GM18505 (cell line): ENCODE data around the gene FAM76A.
"Not testable (repeated sequence)": the region's sequence is repeated elsewhere in the genome, so short reads cannot be mapped to it uniquely, and the experiment has no call there.

Experiments
- ATAC-seq: cut with Tn5 transposase; IDR thresholded peaks from one replicate; pipeline ENCODE4 v1.9.1; 2021; ENCODE audit not compliant: unreplicated experiment
- POLR2A ChIP-seq: IDR thresholded peaks from 4 replicates; pipeline ENCODE4 v1.6.1; 2011; ENCODE audit warnings: borderline replicate concordance; ENCODE audit not compliant: insufficient read depth, insufficient read length; ENCODE audit errors: extremely low read depth

The FAM76A gene

DNA sequence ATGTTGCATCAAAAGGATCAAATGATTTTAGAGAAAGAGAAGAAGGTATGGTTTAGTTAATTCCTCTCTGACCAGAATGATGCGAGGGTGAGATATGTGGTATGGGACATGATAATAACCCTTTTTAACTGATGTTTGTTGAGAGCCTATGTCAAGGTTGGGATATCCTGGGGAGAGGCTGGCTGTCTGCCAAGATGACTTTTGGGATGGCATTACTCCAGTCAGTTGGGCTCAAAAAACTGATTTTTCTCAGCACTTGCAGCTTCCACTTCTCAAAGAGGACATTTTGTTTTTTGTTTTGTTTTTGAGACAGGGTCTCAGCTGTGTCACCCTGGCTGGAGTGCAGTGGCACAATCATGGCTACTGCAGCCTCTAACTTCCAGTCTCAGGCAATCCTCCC, 29.5 kb downstream of the FAM76A start:
- TF ChIP-seq POLR2A: no peak
- no peak for ATAC-seq

GRCh38 chr1:27755865-27756264, 30.1 kb downstream of the FAM76A start:
- no peak for ATAC-seq
- no peak for TF ChIP-seq POLR2A

DNA sequence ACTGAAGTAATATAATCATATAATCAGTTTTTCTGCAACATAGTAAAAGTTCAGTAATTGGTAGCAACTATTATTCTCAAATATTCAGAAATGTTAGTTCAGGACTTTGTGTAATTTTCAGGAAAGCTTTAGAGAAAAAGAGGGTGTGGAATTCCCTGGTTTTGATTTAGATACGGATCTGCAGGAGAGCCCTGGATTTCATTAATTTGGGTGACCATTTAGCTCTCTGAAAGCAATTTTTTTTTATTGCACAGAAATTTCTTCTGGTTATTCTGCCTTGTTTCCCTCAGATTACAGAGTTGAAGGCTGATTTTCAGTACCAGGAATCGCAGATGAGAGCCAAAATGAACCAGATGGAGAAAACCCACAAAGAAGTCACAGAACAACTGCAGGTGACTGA, 33.5 kb downstream of the FAM76A start:
- TF ChIP-seq POLR2A: no peak

GRCh38 chr1:27760426-27760825, 34.7 kb downstream of the FAM76A start:
- no peak for ATAC-seq
- TF ChIP-seq POLR2A: no peak

More for the DNA sequence above, 33.5 kb downstream of the FAM76A start:
- no peak for ATAC-seq

- no peak for TF ChIP-seq POLR2A
- no peak for ATAC-seq
Measured at GRCh38 chr1:27762033-27762432, 36.3 kb downstream of the FAM76A start.

GRCh38 chr1:27763358-27763757, 37.6 kb downstream of the FAM76A start:
- TF ChIP-seq POLR2A: no peak
- no peak for ATAC-seq

- no peak for TF ChIP-seq POLR2A
- ATAC-seq: no peak
Measured at GRCh38 chr1:27770293-27770830, 44.6 kb downstream of the FAM76A start.

DNA sequence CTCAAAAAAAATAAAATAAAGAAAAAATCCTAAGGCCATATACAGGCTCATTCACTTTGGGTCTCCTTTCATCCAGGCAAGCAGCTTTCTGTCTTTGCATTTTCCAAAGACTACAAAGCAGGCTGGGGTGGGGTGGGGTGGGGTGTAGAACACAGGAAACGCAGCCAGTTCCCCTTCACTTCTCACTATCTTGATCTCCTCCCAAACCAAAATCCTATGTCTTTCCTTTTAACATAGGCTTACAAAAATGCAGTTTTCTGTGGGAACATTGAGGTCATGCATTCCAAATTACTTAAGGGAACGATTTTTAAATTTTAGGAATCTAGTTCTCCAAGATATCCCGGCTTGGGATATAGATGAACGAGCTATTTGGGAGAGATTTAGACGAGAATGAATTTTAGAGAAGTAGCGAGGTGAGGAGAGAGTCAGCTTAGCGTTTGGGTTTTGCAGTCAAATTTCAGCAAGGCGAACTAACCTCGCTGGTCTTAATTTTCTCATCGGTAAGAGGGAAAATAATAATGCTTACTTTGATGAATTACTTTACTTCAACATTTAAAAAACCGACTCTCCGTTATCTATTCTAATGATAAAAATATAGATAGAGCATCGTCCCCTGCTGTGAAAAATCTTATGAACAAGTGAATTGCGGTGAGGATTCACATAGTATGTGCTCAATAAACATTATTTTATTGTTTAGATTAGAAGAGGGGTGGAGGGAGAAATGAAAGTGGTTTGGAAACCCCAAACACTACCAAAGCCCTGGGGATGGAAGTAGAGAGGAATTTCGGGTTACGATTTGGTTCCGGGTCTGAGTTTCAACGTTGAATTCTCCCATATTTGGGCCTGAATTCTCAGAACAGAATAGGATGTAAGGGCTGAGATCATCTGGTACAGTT, 46.5 kb downstream of the FAM76A start:
- ATAC-seq: no peak

DNA sequence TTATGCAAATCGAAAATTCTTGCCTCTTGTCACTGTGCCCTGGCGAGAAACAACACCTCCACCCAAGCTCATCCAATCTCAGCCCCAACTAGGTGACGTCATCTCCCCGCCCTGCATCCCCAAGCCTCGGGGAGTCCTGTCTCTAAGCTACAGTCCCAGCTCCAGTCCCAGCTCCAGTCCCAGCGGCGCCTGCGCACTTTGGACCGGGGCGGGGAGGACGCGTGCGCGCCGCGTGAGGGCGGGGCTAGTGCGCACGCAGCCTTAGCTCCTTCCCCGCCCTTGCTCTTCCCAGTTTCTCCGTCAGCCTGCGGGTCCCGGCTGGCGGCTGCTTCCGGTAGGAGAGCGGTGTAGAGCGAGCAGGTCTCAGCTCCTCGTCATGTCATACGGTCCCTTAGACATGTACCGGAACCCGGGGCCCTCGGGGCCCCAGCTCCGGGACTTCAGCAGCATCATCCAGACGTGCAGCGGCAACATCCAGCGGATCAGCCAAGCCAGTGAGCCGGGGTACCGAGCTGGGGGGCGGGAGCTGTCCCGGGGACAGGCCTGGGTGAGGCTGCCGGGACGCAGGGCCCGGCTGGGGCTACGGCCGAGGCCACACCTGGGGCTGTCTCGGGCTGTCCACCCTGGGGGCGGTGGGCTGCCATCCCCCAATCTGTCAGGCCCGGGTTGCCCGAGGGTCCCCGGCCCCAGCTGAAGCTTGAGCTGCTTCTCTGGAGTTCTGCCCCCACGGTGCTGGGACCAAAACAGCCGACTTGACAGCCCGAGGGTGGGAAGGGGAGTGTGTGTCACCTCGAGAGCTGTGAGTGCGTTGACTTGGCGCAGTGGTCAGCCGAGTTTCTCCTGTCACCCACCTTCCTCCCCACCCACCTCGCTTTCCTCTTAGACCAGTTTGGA, 47.4 kb downstream of the FAM76A start, which contains the start of gene STX12:
TSS of gene STX12 (plus strand) at position 288 of the 894 bp plus-strand sequence. CDS start at position 377, 89 bp downstream.
- ATAC-seq: peak; percentile 82
- peak; percentile 87 for TF ChIP-seq POLR2A

More for the DNA sequence above, 46.5 kb downstream of the FAM76A start:
- TF ChIP-seq POLR2A: no peak

DNA sequence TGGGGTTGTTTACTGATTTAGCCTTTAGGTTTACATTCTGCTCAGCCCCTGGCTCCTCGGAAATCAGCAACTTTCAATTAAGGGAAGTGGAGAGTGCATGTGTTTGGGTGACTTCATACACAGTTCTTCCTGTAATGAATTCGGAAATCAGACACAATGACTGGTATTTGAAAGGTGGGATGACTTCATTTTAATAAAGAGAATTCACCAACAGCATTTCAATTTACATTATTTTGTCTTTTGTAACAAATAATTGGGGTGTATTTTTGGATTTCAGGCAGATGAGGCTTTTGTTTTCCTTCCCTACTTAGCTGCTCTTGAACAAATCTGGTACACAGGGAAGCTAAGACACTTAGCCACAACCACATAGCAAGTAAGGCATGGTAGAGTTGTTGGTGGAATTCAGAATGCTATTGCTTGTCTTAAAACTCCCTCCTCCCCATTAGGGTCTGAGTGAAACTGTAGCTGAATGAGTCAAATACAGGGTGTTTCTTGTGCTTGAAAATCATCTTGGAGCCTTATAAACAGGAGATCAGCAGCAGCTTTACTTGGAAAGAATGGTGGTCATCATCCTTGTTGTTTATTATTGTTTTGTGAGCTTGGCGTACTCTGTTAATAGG, 48.2 kb downstream of the FAM76A start:
- TF ChIP-seq POLR2A: no peak
- peak; percentile 13 for ATAC-seq

DNA sequence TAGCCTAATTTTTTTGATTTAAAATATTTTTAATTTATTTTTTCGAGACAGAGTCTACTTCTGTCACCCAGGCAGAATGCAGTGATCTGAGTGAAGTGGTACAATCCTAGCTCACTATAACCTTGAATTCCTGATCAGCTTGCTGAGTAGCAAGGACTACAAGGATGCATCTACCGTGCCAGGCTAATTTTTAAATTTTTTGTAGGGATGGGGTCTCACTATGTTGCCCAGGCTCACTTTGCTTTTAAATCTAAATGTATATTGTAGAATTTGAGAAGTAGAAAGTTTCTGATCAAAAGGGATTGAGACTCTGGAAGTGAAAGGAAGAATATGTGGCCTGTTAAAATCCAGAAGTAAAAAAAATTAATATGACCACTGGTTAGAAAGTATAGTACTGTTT, 48.9 kb downstream of the FAM76A start:
- no peak for TF ChIP-seq POLR2A
- no peak for ATAC-seq

GRCh38 chr1:27775336-27775735, 49.6 kb downstream of the FAM76A start:
- ATAC-seq: not testable (repeated sequence)

DNA sequence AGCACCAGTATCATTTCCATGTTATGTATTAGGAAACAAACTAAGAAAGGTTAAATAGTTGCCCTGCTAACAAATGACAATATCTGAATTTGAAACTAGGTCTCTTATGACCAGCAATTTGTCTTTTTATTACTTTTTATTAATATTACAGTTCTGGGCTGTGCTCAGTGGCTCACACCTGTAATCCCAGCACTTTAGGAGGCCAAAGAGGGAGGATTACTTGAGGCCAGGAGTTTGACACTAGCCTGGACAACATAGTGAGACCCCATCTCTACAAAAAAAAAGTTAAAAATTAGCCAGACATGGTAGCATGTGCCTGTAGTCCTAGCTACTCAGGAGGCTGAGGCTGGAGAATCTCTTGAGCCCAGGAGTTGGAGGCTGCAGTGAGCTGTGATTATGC, 50.5 kb downstream of the FAM76A start:
- ATAC-seq: not testable (repeated sequence)

- no peak for ATAC-seq
- no peak for TF ChIP-seq POLR2A
Measured at GRCh38 chr1:27778056-27778455, 52.3 kb downstream of the FAM76A start.

DNA sequence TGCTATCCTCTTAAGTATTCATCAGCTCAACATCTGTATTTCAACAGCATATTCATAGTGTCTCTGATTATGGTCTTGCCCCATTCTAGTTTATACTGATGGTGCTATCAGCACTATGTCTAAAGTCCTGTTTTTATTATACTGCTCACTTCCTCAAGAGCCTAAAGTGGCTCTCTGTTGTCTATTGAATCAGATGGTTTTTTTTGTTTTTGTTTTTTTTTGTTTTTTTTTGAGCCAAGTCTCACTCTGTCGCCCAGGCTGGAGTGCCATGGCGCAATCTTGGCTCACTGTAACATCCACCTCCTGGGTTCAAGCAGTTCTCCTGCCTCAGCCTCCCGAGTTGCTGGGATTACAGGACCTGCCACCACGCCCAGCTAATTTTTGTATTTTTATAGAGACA, 53.4 kb downstream of the FAM76A start:
- no peak for ATAC-seq
- no peak for TF ChIP-seq POLR2A
